Activated naive CD4-positive, alpha-beta T cell treated with Interleukin-2 at 50 U/mL for 16 hours (primary cell): ENCODE results near the gene PHKA2.
A peak's percentile ranks its signal among the peaks of the same experiment; 100 is the strongest.
"Not testable (repeated sequence)": the region's sequence is repeated elsewhere in the genome, so short reads cannot be mapped to it uniquely, and the experiment has no call there.

ENCODE experiments used
- DNase-seq: peaks from one replicate; pipeline ENCODE4 v3.0.0-alpha.2; 2020

Gene PHKA2, protein sequence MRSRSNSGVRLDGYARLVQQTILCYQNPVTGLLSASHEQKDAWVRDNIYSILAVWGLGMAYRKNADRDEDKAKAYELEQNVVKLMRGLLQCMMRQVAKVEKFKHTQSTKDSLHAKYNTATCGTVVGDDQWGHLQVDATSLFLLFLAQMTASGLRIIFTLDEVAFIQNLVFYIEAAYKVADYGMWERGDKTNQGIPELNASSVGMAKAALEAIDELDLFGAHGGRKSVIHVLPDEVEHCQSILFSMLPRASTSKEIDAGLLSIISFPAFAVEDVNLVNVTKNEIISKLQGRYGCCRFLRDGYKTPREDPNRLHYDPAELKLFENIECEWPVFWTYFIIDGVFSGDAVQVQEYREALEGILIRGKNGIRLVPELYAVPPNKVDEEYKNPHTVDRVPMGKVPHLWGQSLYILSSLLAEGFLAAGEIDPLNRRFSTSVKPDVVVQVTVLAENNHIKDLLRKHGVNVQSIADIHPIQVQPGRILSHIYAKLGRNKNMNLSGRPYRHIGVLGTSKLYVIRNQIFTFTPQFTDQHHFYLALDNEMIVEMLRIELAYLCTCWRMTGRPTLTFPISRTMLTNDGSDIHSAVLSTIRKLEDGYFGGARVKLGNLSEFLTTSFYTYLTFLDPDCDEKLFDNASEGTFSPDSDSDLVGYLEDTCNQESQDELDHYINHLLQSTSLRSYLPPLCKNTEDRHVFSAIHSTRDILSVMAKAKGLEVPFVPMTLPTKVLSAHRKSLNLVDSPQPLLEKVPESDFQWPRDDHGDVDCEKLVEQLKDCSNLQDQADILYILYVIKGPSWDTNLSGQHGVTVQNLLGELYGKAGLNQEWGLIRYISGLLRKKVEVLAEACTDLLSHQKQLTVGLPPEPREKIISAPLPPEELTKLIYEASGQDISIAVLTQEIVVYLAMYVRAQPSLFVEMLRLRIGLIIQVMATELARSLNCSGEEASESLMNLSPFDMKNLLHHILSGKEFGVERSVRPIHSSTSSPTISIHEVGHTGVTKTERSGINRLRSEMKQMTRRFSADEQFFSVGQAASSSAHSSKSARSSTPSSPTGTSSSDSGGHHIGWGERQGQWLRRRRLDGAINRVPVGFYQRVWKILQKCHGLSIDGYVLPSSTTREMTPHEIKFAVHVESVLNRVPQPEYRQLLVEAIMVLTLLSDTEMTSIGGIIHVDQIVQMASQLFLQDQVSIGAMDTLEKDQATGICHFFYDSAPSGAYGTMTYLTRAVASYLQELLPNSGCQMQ

DNA sequence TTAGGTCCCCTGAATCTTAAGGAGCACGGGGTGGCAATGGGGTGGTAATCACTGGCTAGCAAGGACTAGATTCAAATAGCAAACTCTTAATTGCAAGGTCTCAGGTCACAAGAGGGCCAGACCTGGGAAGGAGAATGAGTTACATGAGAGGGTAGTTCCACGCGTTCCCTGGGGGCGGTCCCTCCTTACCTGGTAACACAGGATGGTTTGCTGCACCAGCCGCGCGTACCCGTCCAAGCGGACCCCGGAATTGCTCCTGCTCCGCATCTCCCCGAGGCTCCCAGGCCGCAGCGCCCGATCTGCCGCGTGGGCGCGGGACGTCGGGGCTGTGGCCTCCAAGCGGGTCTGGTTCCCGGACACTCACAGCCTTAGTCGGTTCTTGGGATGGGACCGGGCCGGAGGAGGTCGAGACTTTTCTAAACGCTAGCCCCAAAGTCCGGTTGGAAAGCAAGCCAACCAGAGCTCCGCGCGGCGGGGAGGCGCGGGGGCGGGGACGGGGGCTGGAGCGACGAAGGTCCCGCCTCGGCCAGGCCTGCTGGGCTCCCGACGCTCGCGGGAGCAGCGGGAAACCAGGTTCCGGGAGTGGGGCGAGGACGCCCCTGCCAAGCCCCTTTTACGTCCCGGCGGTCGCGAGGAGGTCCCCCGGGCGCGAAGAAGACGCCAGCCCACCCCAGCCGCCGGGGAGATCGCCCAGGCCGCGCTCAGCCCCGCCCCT is at the start of gene PHKA2:
Gene PHKA2, minus strand, starts transcription at position 449 of the 715 bp plus-strand sequence. Its CDS starts 182 bp downstream, at position 267.
- DNase-seq = no peak

DNA sequence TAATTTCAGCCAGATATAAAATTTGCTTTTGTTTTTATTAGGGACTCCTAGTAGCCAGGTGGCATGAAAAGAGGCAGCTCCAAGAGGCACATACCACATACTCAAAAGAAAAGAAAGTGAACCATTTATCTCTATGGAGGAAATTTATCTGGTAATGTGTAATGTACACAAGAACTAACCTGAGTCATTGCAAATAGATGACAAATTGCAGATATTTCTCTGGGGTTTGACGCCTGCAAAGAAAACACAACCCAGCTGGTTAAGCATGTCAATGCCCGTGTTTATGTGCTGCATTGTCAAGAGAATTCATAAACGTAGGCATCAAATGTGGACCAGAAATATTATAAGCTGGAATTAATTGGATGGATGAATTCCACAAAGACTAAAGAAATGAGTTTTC is 46.9 kb upstream of the PHKA2 start:
- DNase-seq = no peak

DNA sequence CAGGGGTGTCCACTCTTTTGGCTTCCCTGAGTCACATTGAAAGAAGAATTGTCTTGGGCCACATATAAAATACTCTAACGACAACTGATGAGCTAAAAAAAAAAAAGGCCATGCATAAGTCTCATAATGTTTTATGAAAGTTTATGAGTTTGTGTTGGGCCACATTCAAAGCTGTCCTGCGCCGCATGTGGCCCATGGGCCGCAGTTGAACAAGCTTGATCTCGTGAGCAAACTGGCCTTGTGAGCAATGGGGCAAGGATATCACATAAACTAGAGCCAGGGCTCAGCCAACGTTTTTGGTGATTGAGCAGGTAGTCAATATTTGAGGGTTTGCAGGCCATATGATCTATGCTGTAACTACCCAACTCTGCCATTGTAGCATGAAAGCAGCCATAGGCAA is 44.6 kb upstream of the PHKA2 start:
- no peak for DNase-seq

DNA sequence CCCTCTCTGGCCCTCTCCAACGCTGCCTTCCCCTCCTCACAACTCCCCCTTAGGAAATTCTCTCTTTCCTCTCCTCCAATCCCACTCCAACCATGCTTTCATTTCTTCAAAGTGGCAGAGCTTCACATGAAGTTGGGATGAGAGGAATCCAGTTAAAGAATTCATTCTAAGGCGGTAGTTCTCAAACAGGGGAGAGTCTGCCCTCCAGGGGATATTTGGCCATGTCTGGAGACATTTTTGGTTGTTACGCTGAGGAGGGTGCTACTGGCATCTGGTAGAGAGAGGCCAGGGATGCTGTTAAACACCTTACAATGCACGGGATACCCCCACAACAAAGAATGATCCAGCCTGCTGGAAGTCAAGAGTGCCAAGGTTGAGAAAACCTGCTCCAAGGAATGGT is 40.5 kb upstream of the PHKA2 start:
- no peak for DNase-seq

DNA sequence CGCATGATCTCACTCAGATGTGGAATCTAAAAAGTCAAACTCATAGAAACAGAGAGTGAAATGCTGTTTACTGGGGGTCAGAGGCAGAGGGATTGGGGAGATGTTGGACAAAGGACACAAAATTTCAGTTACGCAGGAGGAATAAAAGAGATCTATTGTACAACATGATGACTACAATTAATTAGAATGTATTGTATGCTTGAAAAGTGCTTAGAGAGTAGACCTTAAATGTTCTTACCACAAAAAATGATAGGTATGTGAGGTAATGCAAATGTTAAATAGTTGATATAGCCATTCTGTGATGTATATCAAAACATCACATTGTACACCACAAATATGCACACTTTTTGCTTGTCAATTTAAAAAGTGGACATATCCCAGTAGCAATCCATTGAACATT is 36.1 kb upstream of the PHKA2 start:
- DNase-seq = no peak

DNA sequence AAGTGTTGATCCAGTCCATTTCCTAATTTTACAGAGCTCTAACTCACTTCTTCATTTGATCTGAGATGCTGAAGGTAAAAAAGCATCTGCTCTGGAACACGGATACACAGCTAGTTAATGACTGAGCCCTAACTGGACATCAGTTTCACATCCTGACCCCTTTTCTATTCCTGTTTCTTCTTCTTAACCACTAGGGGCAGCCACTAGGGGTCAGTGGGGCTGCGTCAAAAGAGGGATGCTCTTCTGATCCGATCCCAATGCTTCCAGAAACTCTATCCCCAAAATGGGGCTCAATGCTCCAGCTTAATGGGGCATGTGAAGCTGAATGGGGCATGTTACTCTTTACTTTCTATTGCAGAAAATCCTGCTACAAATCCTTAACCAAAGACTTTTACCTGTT is 33.4 kb upstream of the PHKA2 start:
- DNase-seq = no peak

DNA sequence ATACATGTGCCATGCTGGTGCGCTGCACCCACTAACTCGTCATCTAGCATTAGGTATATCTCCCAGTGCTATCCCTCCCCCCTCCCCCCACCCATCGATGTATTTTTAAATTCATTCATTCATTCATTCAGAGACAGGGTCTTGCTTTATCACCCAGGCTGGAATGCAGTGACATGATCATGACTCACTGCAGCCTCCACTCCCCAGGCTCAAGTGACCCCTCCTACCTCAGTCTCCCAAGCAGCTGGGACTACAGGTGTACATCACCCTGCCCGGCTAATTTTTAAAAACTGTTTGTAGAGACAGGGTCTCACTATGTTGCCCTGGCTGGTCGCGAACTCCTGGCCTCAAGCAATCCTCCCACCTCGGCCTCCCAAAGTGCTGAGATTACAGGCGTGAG is 32.7 kb upstream of the PHKA2 start:
- not testable (repeated sequence) for DNase-seq

DNA sequence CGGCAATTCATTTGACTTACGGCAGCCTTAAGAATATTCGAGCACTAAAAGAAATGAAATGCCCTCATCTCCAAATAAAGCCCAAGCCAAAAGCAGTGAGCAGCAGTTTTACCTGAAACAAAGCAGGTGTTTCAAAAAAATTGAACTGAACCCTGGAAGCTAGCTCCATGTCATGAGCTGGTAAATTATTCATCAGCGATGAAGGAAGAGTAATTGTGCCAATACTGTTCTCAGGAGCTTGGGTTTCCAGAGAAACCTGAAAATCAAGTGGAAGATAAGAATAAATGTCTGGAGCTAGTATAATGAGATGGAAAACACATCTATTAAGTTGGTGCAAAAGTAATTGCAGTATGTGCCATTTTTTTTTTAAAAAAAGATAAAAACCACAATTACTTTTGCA is 24.0 kb upstream of the PHKA2 start:
- no peak for DNase-seq

DNA sequence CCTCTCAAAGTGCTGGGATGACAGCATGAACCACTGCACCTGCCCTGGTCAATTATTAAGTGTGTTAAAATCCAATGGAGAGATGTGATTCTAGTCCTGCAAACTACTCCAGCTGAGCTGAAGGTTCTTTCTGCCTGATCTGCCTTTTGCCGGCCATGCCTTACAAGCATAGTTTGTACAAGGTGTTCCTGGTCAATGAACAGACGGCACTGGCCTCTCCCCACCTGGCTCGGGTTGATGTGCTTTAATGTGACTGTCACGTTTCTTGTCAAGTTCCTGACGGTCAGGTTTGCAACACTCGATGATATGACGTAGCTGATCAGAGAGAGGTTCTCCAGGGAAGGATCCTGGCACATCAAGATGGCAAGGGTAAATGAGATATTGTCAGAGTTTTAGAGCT is 23.1 kb upstream of the PHKA2 start:
- DNase-seq = no peak

DNA sequence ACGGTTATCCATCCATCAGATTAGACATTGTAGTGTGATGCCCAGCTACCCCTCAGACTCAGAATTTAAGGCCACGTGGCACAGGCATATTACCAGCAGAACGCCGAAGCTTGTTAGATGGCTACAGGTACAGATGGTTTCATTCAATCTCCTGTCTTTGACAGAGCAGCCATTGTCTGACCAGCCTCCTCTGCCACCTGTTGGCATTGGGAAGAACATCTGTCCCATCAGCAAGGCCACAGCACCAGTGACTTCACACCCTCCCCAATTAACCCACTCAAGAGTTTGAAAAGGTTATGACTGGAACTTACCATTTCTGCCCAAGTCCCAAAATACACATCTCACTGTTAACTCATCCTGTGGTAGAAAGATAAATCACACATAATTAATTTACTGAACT is 22.0 kb upstream of the PHKA2 start:
- DNase-seq = no peak

DNA sequence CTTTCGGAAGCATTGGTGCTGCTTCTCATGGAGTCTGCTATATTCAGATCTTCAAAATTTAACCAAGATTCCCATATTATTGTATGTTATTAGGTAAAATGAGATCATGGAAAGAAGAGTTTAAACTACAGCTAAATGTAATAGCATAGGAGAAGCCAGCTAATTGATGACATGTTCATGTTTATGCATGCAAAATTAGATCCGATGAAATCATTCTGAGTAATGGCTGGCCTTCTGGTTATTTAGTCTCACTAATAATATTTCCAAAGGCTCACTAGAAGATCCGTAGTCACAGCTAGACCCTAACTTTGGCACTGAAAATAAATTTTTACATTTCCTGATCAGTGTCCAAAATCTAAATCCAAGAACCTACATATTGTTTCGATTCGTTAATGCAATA is 19.8 kb upstream of the PHKA2 start:
- DNase-seq = no peak

DNA sequence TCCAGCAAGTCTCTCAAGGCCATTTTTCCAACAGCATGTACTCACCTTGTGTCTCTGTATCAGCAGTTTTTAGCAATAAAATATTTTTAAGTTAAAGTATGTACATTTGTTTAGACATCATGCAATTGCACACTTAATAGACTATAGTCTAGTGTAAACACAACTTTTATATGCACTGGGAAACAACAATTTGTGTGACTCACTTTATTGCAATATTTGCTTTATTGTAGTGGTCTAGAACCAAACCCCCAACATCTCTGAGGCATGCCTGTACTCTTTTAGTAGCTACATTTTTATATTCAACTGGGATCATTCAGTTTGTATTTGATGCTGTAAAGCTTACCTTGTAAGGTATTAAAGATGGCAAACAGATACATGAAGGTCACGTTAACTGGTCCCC is 14.7 kb upstream of the PHKA2 start:
- DNase-seq = no peak

DNA sequence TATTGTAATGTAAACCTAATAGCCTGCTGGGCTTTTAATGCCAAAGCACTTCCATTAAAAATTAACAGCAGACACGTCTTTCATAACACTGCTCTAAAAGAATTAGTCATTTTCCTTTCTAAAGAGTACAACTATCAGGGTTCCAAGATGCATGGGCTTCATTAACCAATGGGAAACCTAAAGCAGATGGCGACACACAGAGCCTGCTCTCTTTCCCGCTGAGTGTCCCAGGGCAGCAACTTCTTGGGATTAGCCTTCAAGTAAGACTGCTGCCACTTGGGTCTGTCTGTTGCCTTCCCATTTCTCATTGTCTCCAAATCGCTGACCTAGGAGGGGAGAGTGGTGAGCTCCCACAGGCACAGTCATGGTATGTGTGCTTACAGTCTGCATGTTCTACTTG is 14.0 kb upstream of the PHKA2 start:
- DNase-seq = no peak

DNA sequence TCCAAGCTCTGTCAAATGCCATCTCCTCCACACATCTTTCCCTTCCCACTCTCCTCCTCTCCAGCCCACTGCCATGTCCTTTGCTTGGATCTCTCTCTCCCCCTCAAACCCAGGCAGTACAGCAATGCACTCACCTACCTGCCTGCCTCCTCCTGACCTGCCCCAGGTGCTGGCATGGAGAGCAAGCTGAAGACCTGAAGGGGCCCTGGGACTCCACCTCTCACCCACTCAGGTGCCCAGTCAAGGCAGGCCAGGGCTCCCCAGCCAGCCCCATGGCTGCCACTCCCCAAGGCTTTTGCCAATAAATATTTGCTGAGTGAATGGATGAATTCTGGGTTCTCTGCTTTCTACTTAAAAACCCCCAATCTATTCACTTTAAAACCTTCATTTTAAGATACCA is 12.6 kb upstream of the PHKA2 start:
- no peak for DNase-seq

DNA sequence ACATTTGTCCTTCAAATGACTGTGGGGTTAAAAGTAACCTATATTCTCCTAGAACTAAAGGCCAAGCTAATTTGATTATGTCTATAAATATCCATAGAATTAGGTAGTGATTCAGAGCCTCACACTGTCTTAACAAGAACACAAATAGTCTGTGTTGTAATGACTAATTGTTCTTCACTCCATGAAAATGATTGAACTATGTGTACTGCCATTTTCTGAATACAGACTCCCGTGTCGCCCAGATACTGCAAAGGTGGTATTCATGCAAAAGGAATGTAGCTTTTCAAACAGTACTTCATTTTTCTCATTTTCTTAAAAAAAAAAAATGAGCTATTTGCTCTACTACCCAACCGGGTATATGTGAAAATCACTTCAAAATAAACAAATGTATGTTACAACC is 11.3 kb upstream of the PHKA2 start:
- no peak for DNase-seq

DNA sequence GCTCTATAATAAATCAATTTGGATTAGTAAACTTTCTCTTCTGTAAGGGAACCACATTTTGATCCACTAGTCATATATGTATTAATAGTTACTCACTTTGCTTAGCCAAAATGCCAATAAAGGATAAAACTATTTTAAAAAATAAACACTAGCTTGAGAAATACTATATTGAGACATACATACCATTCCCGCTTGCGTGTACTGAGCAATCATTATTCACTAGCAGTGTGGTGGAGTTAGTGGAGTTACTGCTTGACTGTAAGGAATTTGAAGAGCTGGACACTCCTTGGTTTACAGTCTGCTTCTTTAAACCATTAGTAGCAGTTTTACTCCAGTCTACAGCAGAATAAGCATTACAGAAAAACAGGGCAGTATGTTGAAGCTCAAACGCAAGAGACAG is 10.8 kb upstream of the PHKA2 start:
- no peak for DNase-seq

DNA sequence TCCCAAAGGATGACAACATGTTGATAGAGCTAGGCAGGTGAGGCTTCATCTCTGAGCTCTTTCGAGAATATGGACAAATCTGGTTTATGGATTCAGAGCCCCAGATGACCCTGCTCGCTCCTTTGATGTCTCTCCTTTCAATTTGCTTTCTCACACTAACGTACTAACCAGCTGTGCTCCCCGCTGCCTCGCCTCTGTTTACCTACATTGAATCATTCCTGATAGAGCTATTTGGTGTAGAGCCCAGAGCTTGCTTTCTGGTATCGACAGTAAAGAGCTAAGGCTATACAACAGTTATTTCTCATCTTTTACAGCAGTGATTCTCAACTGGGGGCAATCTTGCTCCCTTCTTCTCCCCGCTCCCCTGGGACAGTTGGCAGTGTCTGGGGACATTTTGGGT is 8.9 kb upstream of the PHKA2 start:
- DNase-seq = no peak

DNA sequence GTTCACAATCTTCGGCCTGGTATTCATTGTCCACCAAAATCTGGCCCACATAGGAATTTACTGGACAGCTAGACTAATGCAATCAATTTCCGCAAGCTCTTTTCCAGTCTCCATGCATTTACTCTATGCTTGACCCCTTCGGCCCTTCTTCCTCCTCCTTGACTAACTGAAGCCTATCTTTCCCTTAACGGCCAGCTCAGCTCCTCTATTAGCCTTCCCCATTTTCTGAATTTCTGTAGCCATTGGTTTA is 1.2 kb upstream of the PHKA2 start:
- DNase-seq = no peak

DNA sequence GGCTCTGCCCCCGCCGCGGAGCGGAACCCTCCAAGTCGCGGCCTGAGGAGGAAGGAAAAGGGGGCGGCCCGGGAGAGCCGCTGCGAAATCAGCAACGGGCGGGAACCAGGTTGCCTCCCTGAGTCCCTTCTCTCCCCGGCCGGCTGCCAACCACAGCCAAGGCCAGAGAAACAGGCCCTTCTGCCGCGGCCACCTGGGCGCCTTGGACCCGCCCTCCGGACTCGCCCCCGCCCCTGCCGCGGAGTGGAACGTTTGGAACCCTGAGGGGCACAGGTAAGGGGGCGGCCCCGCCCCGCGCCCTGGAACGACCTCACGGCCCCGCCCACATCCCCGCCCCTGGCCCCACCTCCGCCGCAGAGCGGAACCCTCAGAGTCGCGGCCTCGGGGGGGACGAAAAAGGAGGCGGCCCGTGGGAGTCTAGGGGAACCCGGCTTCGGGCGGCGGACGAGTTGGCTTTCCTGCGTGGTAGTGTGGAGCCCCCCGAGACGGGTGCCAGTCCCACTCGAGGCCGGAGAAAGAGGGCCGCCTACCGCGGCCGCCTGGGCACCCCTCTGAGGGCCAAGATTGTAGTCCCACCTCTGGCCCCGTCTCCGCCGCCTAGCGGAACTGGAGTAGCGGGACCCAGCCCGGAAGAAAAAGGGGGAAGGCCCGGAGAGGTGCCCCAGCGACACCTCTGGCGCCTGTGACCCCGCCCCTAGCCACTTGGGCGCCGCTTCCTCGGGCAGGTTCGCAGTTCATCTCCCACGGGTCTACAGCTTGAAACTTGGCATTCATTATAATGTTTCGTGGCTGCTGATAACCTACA is 669 bp upstream of the PHKA2 start:
- DNase-seq = peak; percentile 84

DNA sequence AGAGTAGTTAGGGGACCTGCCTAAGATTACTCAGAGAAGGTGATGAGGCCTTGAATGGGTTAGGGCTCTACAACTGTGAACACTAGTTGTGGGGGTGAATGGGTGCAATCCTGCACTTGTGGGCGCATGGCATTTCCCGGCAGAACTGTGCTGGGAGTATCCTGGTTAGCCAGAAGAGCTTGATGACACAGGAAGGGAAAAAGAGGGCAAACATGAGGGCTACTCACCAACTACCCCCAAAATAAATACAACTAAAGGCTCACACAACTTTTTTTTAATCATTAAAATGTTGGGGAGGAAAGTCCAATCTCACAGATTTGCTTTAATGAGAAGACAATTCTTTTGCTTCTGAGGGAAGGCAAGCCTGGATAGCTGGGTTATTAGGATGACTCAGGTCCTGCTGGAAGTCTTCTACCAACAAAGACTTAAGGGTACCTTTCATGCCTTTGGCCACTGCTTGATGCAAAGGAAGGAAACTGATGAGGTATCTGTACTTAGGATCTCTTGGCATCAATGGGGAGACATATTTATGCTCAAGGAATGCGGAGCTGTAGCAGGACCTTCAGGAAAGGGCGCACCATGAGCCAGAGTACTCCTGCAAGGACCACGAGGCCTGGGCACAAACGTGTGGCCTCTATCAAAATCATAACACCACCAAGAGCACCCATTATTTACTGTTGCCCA is 2.6 kb downstream of the PHKA2 start:
- DNase-seq = no peak

DNA sequence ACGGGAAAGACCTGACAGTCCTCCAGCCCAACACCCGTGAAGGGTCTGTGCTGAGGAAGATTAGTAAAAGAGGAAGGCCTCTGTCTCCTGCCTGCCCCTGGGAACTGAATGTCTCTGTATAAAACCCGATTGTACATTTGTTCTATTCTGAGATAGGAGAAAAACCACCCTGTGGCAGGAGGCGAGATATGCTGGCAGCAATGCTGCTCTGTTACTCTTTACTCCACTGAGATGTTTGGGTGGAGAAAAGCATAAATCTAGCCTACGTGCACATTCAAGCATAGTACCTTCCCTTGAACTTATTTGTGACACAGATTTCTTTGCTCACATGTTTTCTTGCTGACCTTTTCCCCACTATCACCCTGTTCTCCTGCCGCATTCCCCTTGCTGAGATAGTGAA is 3.7 kb downstream of the PHKA2 start:
- DNase-seq = not testable (repeated sequence)

DNA sequence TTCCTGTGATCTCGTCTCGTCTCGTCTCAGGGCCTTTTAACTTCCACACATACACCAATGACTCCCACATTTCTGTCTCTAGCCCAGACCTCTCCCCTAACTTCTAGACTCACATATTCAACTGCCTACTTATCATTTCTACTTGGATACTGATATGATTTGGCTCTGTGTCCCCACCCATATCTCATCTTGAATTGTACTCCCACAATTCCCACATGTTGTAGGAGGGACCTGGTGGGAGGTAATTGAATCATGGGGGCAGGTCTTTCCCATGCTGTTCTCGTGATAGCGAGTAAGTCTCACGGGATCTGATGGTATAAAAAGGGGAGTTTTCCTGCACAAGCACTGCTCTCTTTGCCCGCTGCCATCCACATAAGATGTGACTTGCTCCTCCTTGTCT is 8.9 kb downstream of the PHKA2 start:
- DNase-seq = no peak
